Epithelial cell of esophagus (primary cell): ENCODE measurements around the gene ASTN2.

Source experiments
- DNase-seq: peaks from one replicate; pipeline ENCODE4 v3.0.0; 2010; ENCODE audit warnings: low read depth
- H3K4me3 ChIP-seq: 2 replicates; pipeline ENCODE4 v1.5.1; 2011; ENCODE audit warnings: mild to moderate bottlenecking, low read length, control low read depth
- CTCF ChIP-seq: IDR thresholded peaks from 2 replicates; pipeline ENCODE4 v1.5.1; 2011; ENCODE audit warnings: low read depth, mild to moderate bottlenecking, low read length, control low read depth, inconsistent platforms; ENCODE audit not compliant: insufficient read depth; ENCODE audit errors: missing control alignments

ASTN2 gene

GRCh38 chr9:117305454-117305853, 109.4 kb downstream of the ASTN2 start:
- no peak for DNase-seq
- TF ChIP-seq CTCF, result no peak
- no peak overlapping the region for H3K4me3 ChIP-seq

GRCh38 chr9:117304549-117304948, 110.3 kb downstream of the ASTN2 start:
- TF ChIP-seq CTCF, result no peak
- H3K4me3 ChIP-seq, result no peak overlapping the region
- DNase-seq, result no peak

GRCh38 chr9:117303643-117304230, 111.1 kb downstream of the ASTN2 start:
- no peak for DNase-seq
- no peak for TF ChIP-seq CTCF
- no peak overlapping the region for H3K4me3 ChIP-seq

GRCh38 chr9:117302487-117302886, 112.4 kb downstream of the ASTN2 start:
- no peak for DNase-seq
- H3K4me3 ChIP-seq, result no peak overlapping the region
- no peak for TF ChIP-seq CTCF

GRCh38 chr9:117300371-117301110, 114.3 kb downstream of the ASTN2 start:
- H3K4me3 ChIP-seq, result no peak overlapping the region
- no peak for TF ChIP-seq CTCF
- DNase-seq, result no peak

- no peak for TF ChIP-seq CTCF
- DNase-seq, result no peak
- no peak overlapping the region for H3K4me3 ChIP-seq
Observed at GRCh38 chr9:117296453-117296852, 118.4 kb downstream of the ASTN2 start.
